ENCODE measurements around the gene SH3RF2.
"Not testable (repeated sequence)": the region's sequence is repeated elsewhere in the genome, so short reads cannot be mapped to it uniquely, and the experiment has no call there.

SH3RF2 gene

GRCh38 chr5:146108870-146109269 is 172.5 kb downstream of the SH3RF2 start:
- not testable (repeated sequence) for H3K27ac ChIP-seq (ENCODE audit: low read length); H3K9me3 ChIP-seq (ENCODE audit: control insufficient read depth in 2 of 2, low read length in 2 of 2); H3K9ac ChIP-seq (ENCODE audit: low read length in 2 of 2); H3K4me1 ChIP-seq (ENCODE audit: control insufficient read depth, insufficient read depth, low read length); H3K4me3 ChIP-seq (ENCODE audit: low read length in 2 of 2); H3K27me3 ChIP-seq (ENCODE audit: control insufficient read depth in 1 of 2, insufficient read depth in 2 of 2, low read length in 2 of 2)
- peaks cover 4 to 13% of the 10 kb centered on the region in 2 donors for H3K36me3 ChIP-seq (ENCODE audit: control insufficient read depth in 2 of 2, insufficient read depth in 2 of 2, low read length in 2 of 2)

DNA sequence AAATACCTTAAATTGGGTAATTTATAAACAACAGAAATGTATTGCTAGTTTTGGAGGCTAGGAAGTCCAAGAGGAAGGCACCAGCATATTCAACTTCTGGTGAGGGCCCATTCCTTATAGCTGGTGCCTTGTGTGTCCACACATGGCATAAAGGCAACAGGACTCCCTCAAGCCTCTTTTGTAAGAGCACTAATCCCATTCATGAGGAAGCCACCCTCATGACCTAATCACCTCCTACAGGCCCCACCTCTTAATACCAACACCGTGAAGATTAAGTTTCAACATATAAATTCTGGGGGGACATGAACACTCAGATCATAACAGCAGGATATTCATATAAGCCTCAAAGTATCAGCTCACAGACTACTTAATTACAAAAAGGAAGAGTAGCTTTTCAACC is 173.0 kb downstream of the SH3RF2 start:
- H3K4me1 ChIP-seq (ENCODE audit: control insufficient read depth, insufficient read depth, low read length) = no peaks in the 10 kb centered on the region
- no peaks in the 10 kb centered on the region for H3K9me3 ChIP-seq (ENCODE audit: control insufficient read depth in 2 of 2, low read length in 2 of 2)
- H3K27ac ChIP-seq (ENCODE audit: low read length) = no peak overlapping the region
- no peak overlapping the region for H3K9ac ChIP-seq (ENCODE audit: low read length in 2 of 2)
- no peak overlapping the region for H3K4me3 ChIP-seq (ENCODE audit: low read length in 2 of 2)
- no peaks in the 10 kb centered on the region for H3K27me3 ChIP-seq (ENCODE audit: control insufficient read depth in 1 of 2, insufficient read depth in 2 of 2, low read length in 2 of 2)
- H3K36me3 ChIP-seq (ENCODE audit: control insufficient read depth in 2 of 2, insufficient read depth in 2 of 2, low read length in 2 of 2) = peaks cover 5 to 13% of the 10 kb centered on the region in 2 donors

GRCh38 chr5:146111409-146111808 is 175.0 kb downstream of the SH3RF2 start:
- Histone ChIP-seq H3K9ac (ENCODE audit: low read length in 2 of 2) (no peak overlapping the region), H3K4me3 (ENCODE audit: low read length in 2 of 2) (no peak overlapping the region), H3K27ac (ENCODE audit: low read length) (no peak overlapping the region), H3K27me3 (ENCODE audit: control insufficient read depth in 1 of 2, insufficient read depth in 2 of 2, low read length in 2 of 2) (no peaks in the 10 kb centered on the region), H3K9me3 (ENCODE audit: control insufficient read depth in 2 of 2, low read length in 2 of 2) (no peaks in the 10 kb centered on the region), H3K36me3 (ENCODE audit: control insufficient read depth in 2 of 2, insufficient read depth in 2 of 2, low read length in 2 of 2) (peaks cover 8 to 13% of the 10 kb centered on the region in 2 donors), H3K4me1 (ENCODE audit: control insufficient read depth, insufficient read depth, low read length) (no peaks in the 10 kb centered on the region)

- Histone ChIP-seq H3K36me3 (ENCODE audit: control insufficient read depth in 2 of 2, insufficient read depth in 2 of 2, low read length in 2 of 2) (peaks cover 8 to 13% of the 10 kb centered on the region in 2 donors), H3K4me3 (ENCODE audit: low read length in 2 of 2) (no peak overlapping the region), H3K4me1 (ENCODE audit: control insufficient read depth, insufficient read depth, low read length) (no peaks in the 10 kb centered on the region), H3K9me3 (ENCODE audit: control insufficient read depth in 2 of 2, low read length in 2 of 2) (no peaks in the 10 kb centered on the region), H3K9ac (ENCODE audit: low read length in 2 of 2) (no peak overlapping the region), H3K27ac (ENCODE audit: low read length) (no peak overlapping the region), H3K27me3 (ENCODE audit: control insufficient read depth in 1 of 2, insufficient read depth in 2 of 2, low read length in 2 of 2) (no peaks in the 10 kb centered on the region)
Observed at GRCh38 chr5:146112476-146112875, 176.1 kb downstream of the SH3RF2 start.
